Coronary artery (tissue), 2 donors: ENCODE results near the gene CEP95.
"Not testable (repeated sequence)": the region's sequence is repeated elsewhere in the genome, so short reads cannot be mapped to it uniquely, and the experiment has no call there.

ENCODE experiments used
- DNase-seq: peaks from one replicate; pipeline ENCODE4 v3.0.0-alpha.2; 2017; ENCODE audit warnings: low spot score
- H3K27ac ChIP-seq, 2 donors: fragments of 200-600 bp; sonication (generic); one replicate each; pipeline ENCODE4 v1.5.1; 2016 to 2019
- H3K4me3 ChIP-seq: fragments of 200-600 bp; sonication (generic); 2 replicates; pipeline ENCODE4 v1.5.1; 2016; ENCODE audit warnings: mild to moderate bottlenecking, moderate library complexity
- TF ChIP-seq, protein P1 (sequence below): fragments of 200-600 bp; sonication (generic); IDR thresholded peaks from one replicate; pipeline ENCODE4 v1.5.1; 2019; ENCODE audit warnings: antibody characterized with exemption

CEP95 gene

DNA sequence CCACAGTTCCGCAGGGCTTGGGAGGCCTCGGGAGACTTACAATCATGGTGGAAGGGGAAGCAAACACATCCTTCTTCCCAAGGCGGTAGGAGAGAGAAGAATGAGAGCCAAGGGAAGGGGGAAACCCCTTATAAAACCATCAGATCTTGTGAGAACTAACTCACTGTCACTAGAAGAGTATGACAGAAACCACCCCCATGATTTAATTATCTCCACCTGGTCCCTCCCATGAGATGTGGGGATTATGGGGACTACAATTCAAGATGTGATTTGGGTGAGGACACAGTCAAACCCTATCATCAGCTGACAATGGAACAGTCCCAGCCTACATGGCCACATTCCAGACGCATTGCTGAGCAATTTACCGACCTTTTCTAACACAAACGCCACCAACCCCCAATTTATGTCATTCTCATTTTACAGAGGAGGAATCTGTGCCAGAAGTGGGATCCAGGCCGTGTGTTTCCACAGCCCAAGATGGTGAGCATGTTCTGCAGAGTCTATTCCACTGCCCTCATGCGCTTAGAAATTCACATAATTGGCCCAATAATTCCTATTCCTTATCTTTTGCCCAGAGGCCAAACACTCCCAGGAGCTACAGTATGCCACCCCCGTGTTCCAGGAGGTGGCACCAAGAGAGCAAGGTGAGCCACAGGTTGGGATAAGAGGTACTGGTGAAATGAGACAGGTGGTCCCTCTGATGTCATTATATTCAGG lies 40.6 kb upstream of the CEP95 start:
- Histone ChIP-seq H3K4me3 (no peak overlapping the region), H3K27ac (no peak overlapping the region)

DNA sequence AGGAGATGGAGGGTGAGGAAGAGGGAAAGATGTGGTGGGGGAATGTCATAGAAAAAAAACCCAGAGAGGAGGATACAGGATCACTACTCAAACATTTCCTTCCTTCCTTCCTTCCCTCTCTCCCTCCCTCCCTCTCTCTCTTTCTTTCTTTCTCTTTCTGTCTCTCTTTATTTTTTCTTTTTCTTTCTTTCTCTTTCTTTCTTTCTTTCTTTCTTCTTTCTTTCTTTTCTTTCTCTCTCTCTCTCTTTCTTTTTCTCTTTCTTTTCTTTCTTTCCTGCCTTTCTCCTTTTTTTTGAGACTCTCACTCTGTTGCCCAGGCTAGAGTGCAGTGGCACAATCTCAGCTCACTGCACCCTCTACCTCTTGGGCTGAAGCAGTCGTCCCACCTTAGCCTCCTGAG lies 39.9 kb upstream of the CEP95 start:
- DNase-seq, H3K27ac ChIP-seq: not testable (repeated sequence)

More for the DNA sequence above, 40.6 kb upstream of the CEP95 start:
- DNase-seq = no peak
- TF ChIP-seq, protein P1, sequence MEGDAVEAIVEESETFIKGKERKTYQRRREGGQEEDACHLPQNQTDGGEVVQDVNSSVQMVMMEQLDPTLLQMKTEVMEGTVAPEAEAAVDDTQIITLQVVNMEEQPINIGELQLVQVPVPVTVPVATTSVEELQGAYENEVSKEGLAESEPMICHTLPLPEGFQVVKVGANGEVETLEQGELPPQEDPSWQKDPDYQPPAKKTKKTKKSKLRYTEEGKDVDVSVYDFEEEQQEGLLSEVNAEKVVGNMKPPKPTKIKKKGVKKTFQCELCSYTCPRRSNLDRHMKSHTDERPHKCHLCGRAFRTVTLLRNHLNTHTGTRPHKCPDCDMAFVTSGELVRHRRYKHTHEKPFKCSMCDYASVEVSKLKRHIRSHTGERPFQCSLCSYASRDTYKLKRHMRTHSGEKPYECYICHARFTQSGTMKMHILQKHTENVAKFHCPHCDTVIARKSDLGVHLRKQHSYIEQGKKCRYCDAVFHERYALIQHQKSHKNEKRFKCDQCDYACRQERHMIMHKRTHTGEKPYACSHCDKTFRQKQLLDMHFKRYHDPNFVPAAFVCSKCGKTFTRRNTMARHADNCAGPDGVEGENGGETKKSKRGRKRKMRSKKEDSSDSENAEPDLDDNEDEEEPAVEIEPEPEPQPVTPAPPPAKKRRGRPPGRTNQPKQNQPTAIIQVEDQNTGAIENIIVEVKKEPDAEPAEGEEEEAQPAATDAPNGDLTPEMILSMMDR = no peak

DNA sequence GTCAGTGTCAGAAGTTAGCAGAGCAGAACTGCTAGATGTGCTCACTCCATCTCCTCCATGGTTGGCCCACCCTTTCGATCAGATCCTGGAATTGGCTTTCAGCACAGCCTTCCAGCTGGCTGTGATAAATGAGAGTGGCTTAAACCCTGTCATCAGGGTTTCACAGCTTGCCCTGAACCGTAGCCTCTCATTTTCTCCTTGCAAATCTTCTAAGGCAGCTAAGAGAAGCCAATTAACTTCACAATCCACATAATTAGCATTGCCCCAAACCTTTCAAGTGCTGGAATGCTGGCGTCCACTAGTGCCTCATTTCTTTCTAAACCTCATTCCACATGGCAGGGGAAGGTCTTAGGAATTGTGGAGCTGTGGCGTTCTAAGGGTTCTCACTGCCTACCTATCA lies 36.2 kb upstream of the CEP95 start:
- TF ChIP-seq, protein P1 = no peak
- no peak for DNase-seq
- Histone ChIP-seq H3K4me3 (no peak overlapping the region), H3K27ac (no peak overlapping the region)

More for the DNA sequence above, 39.9 kb upstream of the CEP95 start:
- H3K4me3 ChIP-seq = not testable (repeated sequence)

DNA sequence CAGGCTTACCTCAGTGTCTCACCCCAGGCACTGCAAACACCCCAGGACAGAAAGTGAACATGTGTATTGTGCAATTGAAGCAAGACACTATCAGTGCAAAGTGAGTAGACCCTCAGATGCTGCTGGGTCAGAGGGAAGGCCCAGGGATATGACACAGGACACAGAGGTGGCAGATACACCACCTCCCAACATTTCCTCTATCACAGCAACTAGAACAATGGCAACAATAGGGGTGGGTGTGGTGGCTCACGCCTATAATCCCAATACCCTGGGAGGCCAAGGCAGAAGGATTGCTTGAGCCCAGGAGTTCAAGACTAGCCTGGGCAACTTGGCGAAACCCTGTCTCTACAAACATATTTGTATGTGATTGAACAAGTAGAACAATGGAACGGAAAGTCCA lies 35.3 kb upstream of the CEP95 start:
- H3K4me3 ChIP-seq = no peak overlapping the region
- H3K27ac ChIP-seq = no peak overlapping the region
- TF ChIP-seq, protein P1 = no peak
- no peak for DNase-seq

DNA sequence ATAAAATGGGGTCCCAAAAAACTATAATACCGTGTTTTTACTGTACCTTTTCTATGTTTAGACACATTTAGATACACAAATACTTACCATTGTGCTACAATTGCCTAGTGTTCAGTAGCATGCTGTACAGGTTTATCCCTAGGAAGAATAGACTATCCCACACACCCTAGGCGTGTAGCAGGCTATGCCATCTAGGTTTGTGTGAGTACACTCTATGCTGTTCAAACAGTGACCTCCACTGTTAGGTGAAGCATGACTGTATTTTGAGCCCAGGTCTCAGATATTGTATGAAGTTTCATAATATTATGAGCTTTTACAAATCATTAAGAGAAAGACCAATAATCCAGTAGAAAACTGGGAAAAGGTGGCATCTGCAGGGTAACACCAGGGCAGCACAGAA lies 34.2 kb upstream of the CEP95 start:
- H3K4me3 ChIP-seq = no peak overlapping the region
- no peak for DNase-seq
- H3K27ac ChIP-seq = no peak overlapping the region
- TF ChIP-seq, protein P1 = no peak

DNA sequence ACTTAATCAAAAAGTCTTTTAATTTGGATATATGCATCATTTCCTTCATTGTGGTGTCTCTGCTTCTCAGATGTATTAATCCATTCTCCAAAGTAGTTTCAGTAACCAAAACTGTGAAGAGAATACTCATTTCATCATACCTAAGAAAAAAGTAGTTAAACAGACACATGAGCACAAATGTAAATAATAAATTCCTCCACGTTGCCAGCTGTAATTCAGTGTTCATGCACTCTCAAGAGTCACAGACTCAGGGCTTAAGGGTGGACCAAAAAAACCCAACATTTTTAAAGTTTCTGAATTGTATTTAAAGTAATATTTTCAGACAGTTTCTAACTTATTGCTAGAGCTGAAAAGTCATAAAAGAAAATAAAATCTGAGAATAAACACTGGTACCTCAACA lies 28.9 kb upstream of the CEP95 start:
- Histone ChIP-seq H3K4me3 (no peak overlapping the region), H3K27ac (no peak overlapping the region)
- no peak for DNase-seq
- TF ChIP-seq, protein P1 = no peak

DNA sequence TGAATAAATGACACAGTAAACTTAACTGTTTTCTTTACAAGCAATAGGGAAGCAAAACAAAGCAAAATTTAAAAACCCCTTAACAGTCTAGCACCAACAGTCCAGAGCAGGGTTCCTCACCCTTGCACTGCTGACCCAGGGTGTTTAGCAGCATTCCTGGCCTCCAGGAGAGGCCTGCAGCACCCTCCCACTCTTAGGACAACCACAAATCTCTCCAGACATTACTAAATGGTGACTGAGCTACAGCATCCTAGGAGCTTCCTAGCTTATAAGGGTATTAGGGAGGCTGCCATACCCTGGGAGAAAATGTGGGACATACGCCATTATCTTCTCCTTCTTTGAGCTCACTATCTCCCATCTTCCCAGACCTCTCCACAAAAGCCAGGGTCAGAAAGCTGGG lies 25.8 kb upstream of the CEP95 start:
- H3K27ac ChIP-seq = no peak overlapping the region
- DNase-seq = no peak
- no peak overlapping the region for H3K4me3 ChIP-seq
- TF ChIP-seq, protein P1 = no peak
